22Rv1 (cell line): ENCODE results near the gene SND1.

Source experiments
- ZFX ChIP-seq: fragments of 450-650 bp; IDR thresholded peaks from 2 replicates; pipeline ENCODE4 v1.6.1; 2017; ENCODE audit warnings: antibody characterized with exemption, borderline replicate concordance
- TF ChIP-seq, protein P1 (sequence below): fragments of 450-650 bp; IDR thresholded peaks from 2 replicates; pipeline ENCODE4 v1.5.1; 2017; ENCODE audit warnings: mild to moderate bottlenecking

DNA sequence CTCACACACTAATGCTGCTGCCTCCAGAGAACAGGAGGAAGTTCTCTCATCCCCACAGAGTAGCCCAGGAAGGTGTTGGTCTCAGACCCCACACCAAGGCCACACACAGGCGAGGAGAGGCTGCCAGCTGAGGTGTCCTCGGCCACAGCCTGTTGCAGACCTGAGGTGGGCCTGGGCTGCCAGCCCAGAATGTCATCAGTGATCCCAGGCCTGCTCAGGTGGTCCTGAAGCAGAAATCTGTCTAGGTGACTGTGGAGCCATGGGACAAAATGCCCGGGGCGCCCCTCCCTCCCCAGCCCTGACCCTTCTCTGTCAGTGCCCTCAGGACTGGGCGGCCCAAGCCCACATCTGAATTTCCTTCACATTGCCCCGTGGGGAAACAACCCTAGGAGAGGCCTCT is 422.7 kb downstream of the SND1 start:
- TF ChIP-seq, protein P1, sequence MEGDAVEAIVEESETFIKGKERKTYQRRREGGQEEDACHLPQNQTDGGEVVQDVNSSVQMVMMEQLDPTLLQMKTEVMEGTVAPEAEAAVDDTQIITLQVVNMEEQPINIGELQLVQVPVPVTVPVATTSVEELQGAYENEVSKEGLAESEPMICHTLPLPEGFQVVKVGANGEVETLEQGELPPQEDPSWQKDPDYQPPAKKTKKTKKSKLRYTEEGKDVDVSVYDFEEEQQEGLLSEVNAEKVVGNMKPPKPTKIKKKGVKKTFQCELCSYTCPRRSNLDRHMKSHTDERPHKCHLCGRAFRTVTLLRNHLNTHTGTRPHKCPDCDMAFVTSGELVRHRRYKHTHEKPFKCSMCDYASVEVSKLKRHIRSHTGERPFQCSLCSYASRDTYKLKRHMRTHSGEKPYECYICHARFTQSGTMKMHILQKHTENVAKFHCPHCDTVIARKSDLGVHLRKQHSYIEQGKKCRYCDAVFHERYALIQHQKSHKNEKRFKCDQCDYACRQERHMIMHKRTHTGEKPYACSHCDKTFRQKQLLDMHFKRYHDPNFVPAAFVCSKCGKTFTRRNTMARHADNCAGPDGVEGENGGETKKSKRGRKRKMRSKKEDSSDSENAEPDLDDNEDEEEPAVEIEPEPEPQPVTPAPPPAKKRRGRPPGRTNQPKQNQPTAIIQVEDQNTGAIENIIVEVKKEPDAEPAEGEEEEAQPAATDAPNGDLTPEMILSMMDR, result no peak
- no peak for TF ChIP-seq ZFX
